ENCODE data around the gene ADGRD2. TPM values are rescaled to one million over a fixed set of nuclear protein-coding genes. Genes with fewer than 3 reads are reported as not detected.

Gene ADGRD2
- total RNA-seq, 1 donor: not detected

- H3K4me3 ChIP-seq (ENCODE audit: low read depth, low read length): no peak overlapping the region
- no peak for TF ChIP-seq CTCF (IDR thresholded peaks at IDR 0.05; ENCODE audit: insufficient read depth, low read depth, low read length)
- no peak for DNase-seq (ENCODE audit: low read depth)
Measured at GRCh38 chr9:124450931-124451661, 845 bp downstream of the ADGRD2 start.

GRCh38 chr9:124452326-124452725, 2.1 kb downstream of the ADGRD2 start:
- no peak for DNase-seq (ENCODE audit: low read depth)
- H3K4me3 ChIP-seq (ENCODE audit: low read depth, low read length): no peak overlapping the region
- TF ChIP-seq CTCF (IDR thresholded peaks at IDR 0.05; ENCODE audit: insufficient read depth, low read depth, low read length): no peak

- DNase-seq (ENCODE audit: low read depth): no peak
- no peak for TF ChIP-seq CTCF (IDR thresholded peaks at IDR 0.05; ENCODE audit: insufficient read depth, low read depth, low read length)
- H3K4me3 ChIP-seq (ENCODE audit: low read depth, low read length): no peak overlapping the region
Measured at GRCh38 chr9:124452841-124453585, 2.8 kb downstream of the ADGRD2 start.

- DNase-seq (ENCODE audit: low read depth): no peak
- TF ChIP-seq CTCF (IDR thresholded peaks at IDR 0.05; ENCODE audit: insufficient read depth, low read depth, low read length): no peak
- no peak overlapping the region for H3K4me3 ChIP-seq (ENCODE audit: low read depth, low read length)
Measured at GRCh38 chr9:124453586-124454191, 3.4 kb downstream of the ADGRD2 start.

GRCh38 chr9:124454296-124454695, 4.0 kb downstream of the ADGRD2 start:
- no peak overlapping the region for H3K4me3 ChIP-seq (ENCODE audit: low read depth, low read length)
- TF ChIP-seq CTCF (IDR thresholded peaks at IDR 0.05; ENCODE audit: insufficient read depth, low read depth, low read length): no peak
- no peak for DNase-seq (ENCODE audit: low read depth)

- no peak for TF ChIP-seq CTCF (IDR thresholded peaks at IDR 0.05; ENCODE audit: insufficient read depth, low read depth, low read length)
- DNase-seq (ENCODE audit: low read depth): no peak
- H3K4me3 ChIP-seq (ENCODE audit: low read depth, low read length): no peak overlapping the region
Measured at GRCh38 chr9:124454791-124455443, 4.7 kb downstream of the ADGRD2 start.

Measured in fibroblast of villous mesenchyme (primary cell).